Neural crest cell (in vitro differentiated cells): ENCODE results near the gene CNIH3. TPM values are rescaled to one million over a fixed set of nuclear protein-coding genes. Genes with fewer than 3 reads are reported as not detected.
"Not testable (repeated sequence)": the region's sequence is repeated elsewhere in the genome, so short reads cannot be mapped to it uniquely, and the experiment has no call there.

Experiments used
- DNase-seq: peaks from one replicate; pipeline ENCODE4 v3.0.0; 2021; ENCODE audit warnings: low read depth, mixed read lengths, low spot score
- H3K27ac Mint-ChIP-seq: one replicate; pipeline ENCODE4 v1.8.0; 2021; ENCODE audit warnings: mild to moderate bottlenecking, mixed read lengths; ENCODE audit not compliant: unreplicated experiment
- H3K27me3 Mint-ChIP-seq: 2 replicates; pipeline ENCODE4 v1.8.0; 2021; ENCODE audit warnings: low read depth, mild to moderate bottlenecking, mixed read lengths
- H3K36me3 Mint-ChIP-seq: 2 replicates; pipeline ENCODE4 v1.8.0; 2021; ENCODE audit warnings: low read depth, mild to moderate bottlenecking, mixed read lengths
- H3K4me1 Mint-ChIP-seq: 2 replicates; pipeline ENCODE4 v1.8.0; 2021; ENCODE audit warnings: mixed read lengths
- H3K4me3 Mint-ChIP-seq: one replicate; pipeline ENCODE4 v1.8.0; 2021; ENCODE audit warnings: mild to moderate bottlenecking, mixed read lengths
- H3K9me3 Mint-ChIP-seq: 2 replicates; pipeline ENCODE4 v1.8.0; 2021; ENCODE audit warnings: mixed read lengths
- long read RNA-seq: library from polyadenylated mRNA; unstranded; transcript quantifications from one replicate; pipeline ENCODE4 v2.0.0, GENCODE V29; 2020
- total RNA-seq: library from RNA; stranded (reverse); gene quantifications from 2 replicates; pipeline ENCODE4 v1.2.1, GENCODE V29; 2021
- TF ChIP-seq, protein P1 (sequence below): fragments of 200-600 bp; sonication (generic); conservative IDR thresholded peaks from 2 replicates; pipeline ENCODE4 v1.5.0; 2021; ENCODE audit warnings: antibody characterized with exemption, mild to moderate bottlenecking

The CNIH3 gene
- total RNA-seq: 3.8 and 4.2 TPM in 2 replicates
- long read RNA-seq, partial matches to known transcripts: 0 of 2 reads
- long read RNA-seq, other reads (novel, unspliced or antisense): 1 of 2 reads

- TF ChIP-seq, protein P1, sequence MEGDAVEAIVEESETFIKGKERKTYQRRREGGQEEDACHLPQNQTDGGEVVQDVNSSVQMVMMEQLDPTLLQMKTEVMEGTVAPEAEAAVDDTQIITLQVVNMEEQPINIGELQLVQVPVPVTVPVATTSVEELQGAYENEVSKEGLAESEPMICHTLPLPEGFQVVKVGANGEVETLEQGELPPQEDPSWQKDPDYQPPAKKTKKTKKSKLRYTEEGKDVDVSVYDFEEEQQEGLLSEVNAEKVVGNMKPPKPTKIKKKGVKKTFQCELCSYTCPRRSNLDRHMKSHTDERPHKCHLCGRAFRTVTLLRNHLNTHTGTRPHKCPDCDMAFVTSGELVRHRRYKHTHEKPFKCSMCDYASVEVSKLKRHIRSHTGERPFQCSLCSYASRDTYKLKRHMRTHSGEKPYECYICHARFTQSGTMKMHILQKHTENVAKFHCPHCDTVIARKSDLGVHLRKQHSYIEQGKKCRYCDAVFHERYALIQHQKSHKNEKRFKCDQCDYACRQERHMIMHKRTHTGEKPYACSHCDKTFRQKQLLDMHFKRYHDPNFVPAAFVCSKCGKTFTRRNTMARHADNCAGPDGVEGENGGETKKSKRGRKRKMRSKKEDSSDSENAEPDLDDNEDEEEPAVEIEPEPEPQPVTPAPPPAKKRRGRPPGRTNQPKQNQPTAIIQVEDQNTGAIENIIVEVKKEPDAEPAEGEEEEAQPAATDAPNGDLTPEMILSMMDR: no peak
- H3K4me1 Mint-ChIP-seq: peaks cover 16% of the 10 kb centered on the region
- H3K9me3 Mint-ChIP-seq: no peaks in the 10 kb centered on the region
- H3K27me3 Mint-ChIP-seq: peaks cover 72% of the 10 kb centered on the region
- peak; percentile 31 for DNase-seq
- H3K27ac Mint-ChIP-seq: no peak within 1 kb of the TSS
- H3K36me3 Mint-ChIP-seq: peaks cover 2% of the 10 kb centered on the region
- peak within 1 kb of the TSS; percentile 84 for H3K4me3 Mint-ChIP-seq
Observed at GRCh38 chr1:224615861-224616755, at the start of gene CNIH3. CNIH3 (plus strand) TSS chr1:224616317; CDS start chr1:224617175, 858 bp downstream.

DNA sequence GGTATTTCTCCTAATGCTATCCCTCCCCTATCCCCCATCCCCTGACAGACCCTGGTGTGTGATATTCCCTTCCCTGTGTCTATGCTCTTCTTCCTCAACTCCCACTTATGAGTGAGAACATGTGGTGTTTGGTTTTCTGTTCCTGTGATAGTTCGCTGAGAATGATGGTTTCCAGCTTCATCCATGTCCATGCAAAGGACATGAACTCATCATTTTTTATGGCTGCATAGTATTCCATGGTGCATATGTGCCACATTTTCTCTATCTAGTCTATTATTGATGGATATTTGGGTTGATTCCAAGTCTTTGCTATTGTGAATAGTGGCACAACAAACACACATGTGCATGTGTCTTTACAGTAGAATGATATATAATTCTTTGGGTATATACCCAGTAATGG is 49.6 kb upstream of the CNIH3 start:
- not testable (repeated sequence) for H3K4me1 Mint-ChIP-seq, DNase-seq, H3K27me3 Mint-ChIP-seq, H3K4me3 Mint-ChIP-seq, H3K9me3 Mint-ChIP-seq, H3K36me3 Mint-ChIP-seq
- peak overlapping the region; percentile 46 for H3K27ac Mint-ChIP-seq

DNA sequence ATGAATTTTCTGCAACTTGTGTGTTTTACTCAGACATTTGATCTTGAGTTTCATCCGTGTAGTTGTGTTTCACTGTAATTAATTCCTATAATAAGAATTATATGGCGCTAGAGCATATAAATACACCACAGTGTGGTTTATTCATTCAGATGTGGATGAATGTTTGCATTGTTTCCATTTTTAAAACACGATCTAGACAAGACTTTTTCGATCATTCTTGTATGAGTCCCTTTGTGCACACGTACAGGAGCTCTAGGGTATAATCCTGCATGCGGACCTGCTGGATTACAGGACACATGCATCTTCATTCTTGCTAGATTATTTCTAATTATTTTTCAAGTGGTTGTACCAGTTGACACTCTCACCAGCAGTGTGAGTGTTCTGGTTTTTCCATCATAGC is 46.8 kb upstream of the CNIH3 start:
- DNase-seq: no peak
- H3K27me3 Mint-ChIP-seq: no peaks in the 10 kb centered on the region
- H3K36me3 Mint-ChIP-seq: peaks cover 2% of the 10 kb centered on the region
- H3K27ac Mint-ChIP-seq: no peak overlapping the region
- TF ChIP-seq, protein P1: no peak
- H3K4me3 Mint-ChIP-seq: no peak overlapping the region
- H3K9me3 Mint-ChIP-seq: peaks cover 2% of the 10 kb centered on the region
- H3K4me1 Mint-ChIP-seq: no peaks in the 10 kb centered on the region

- H3K36me3 Mint-ChIP-seq, H3K27me3 Mint-ChIP-seq, H3K4me3 Mint-ChIP-seq, H3K4me1 Mint-ChIP-seq, DNase-seq, H3K27ac Mint-ChIP-seq: not testable (repeated sequence)
- H3K9me3 Mint-ChIP-seq: peaks cover 11% of the 10 kb centered on the region
Observed at GRCh38 chr1:224571975-224572374, 44.1 kb upstream of the CNIH3 start.

GRCh38 chr1:224579526-224579925 is 36.6 kb upstream of the CNIH3 start:
- Mint-ChIP-seq H3K36me3 (peaks cover 6% of the 10 kb centered on the region), H3K27ac (no peak overlapping the region), H3K4me1 (peaks cover 4% of the 10 kb centered on the region), H3K9me3 (peaks cover 22% of the 10 kb centered on the region), H3K4me3 (no peak overlapping the region), H3K27me3 (no peaks in the 10 kb centered on the region)
- no peak for DNase-seq
- TF ChIP-seq, protein P1: no peak

DNA sequence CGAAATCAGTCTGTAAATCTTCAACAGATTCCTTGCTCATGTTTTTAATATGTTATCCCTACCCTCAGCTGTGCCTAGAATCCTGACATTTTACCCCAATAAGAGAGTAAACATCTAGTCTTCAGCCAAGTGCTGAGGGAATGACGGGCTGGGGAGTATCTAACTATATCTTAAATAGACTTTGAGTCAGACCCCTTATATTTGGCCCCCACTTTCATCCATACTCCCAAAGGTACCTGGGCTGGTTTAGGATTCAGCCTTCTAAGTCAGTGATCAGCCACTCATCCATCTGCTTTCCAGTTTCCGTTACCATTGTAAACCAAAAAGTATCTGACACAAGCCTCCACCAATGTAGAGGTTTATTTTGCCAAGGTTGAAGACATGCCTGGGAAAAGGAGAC is 36.1 kb upstream of the CNIH3 start:
- H3K27ac Mint-ChIP-seq: no peak overlapping the region
- peaks cover 4% of the 10 kb centered on the region for H3K4me1 Mint-ChIP-seq

More for the DNA sequence above, 36.1 kb upstream of the CNIH3 start:
- peaks cover 6% of the 10 kb centered on the region for H3K36me3 Mint-ChIP-seq
- H3K27me3 Mint-ChIP-seq: no peaks in the 10 kb centered on the region
- H3K9me3 Mint-ChIP-seq: peaks cover 23% of the 10 kb centered on the region
- no peak overlapping the region for H3K4me3 Mint-ChIP-seq
- TF ChIP-seq, protein P1: no peak
- DNase-seq: no peak
